ENCODE measurements around the gene CAPN9. TPM values are rescaled to one million over a fixed set of nuclear protein-coding genes. Genes with fewer than 3 reads are reported as not detected.

The CAPN9 gene
- total RNA-seq, 1 donor from 2014 or later, result not detected

- H3K27me3 Mint-ChIP-seq (ENCODE audit: insufficient read depth), result peaks cover 5% of the 10 kb centered on the region
Measured at GRCh38 chr1:230793463-230793745, 46.2 kb downstream of the CAPN9 start.

GRCh38 chr1:230794431-230794830 lies 47.2 kb downstream of the CAPN9 start:
- H3K9me3 Mint-ChIP-seq, result no peaks in the 10 kb centered on the region
- peaks cover 5% of the 10 kb centered on the region for H3K27me3 Mint-ChIP-seq (ENCODE audit: insufficient read depth)
- H3K4me1 Mint-ChIP-seq (ENCODE audit: low read depth), result no peaks in the 10 kb centered on the region
- H3K4me3 Mint-ChIP-seq, result no peak overlapping the region
- intact Hi-C loops (cut with micrococcal nuclease), result no loop called here
- H3K36me3 Mint-ChIP-seq (ENCODE audit: low read depth), result no peaks in the 10 kb centered on the region
- no peak for DNase-seq (ENCODE audit: low spot score)
- H3K27ac Mint-ChIP-seq, result no peak overlapping the region

More at GRCh38 chr1:230793463-230793745, 46.2 kb downstream of the CAPN9 start:
- Mint-ChIP-seq H3K4me3 (no peak overlapping the region), H3K27ac (no peak overlapping the region), H3K9me3 (no peaks in the 10 kb centered on the region), H3K36me3 (ENCODE audit: low read depth) (no peaks in the 10 kb centered on the region), H3K4me1 (ENCODE audit: low read depth) (no peaks in the 10 kb centered on the region)
- intact Hi-C loops (cut with micrococcal nuclease), result no loop called here
- no peak for DNase-seq (ENCODE audit: low spot score)

DNA sequence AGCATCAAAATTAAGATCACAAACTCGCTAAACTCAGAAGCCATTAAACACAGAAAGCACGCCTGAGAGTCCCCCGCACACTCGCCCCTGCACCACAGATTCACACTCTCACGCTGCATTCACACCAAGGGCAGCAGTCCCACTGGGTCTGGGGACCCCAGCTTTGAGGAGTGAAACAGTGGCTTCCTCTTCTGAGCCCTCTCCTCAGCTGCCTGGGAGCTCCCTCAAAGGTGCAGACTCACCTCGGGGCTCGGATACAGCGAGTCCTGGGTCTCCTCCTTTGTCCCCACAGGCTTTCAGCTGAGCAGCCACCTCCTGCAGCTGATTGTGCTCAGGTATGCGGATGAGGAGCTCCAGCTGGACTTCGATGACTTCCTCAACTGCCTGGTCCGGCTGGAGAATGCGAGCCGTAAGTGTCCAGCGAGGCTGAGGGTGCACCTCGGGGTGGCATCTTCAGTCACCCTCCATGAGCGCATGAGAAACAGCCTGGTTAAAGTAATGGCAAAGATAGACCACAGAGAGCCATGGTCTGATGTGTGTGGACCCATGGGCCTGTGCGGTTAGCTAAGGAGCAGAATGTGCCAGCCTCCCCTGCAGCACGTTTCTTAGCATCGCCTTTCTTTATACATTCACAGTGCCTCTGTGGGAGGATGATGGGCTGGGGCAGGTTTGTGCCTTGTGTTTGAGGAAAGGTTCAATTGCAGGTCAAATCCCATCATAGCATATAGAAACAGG lies 47.9 kb downstream of the CAPN9 start:
- Mint-ChIP-seq H3K4me3 (no peak overlapping the region), H3K27me3 (ENCODE audit: insufficient read depth) (peaks cover 5% of the 10 kb centered on the region), H3K9me3 (no peaks in the 10 kb centered on the region), H3K27ac (no peak overlapping the region), H3K4me1 (ENCODE audit: low read depth) (no peaks in the 10 kb centered on the region), H3K36me3 (ENCODE audit: low read depth) (no peaks in the 10 kb centered on the region)
- intact Hi-C loops (cut with micrococcal nuclease), result no loop called here
- DNase-seq (ENCODE audit: low spot score), result no peak

DNA sequence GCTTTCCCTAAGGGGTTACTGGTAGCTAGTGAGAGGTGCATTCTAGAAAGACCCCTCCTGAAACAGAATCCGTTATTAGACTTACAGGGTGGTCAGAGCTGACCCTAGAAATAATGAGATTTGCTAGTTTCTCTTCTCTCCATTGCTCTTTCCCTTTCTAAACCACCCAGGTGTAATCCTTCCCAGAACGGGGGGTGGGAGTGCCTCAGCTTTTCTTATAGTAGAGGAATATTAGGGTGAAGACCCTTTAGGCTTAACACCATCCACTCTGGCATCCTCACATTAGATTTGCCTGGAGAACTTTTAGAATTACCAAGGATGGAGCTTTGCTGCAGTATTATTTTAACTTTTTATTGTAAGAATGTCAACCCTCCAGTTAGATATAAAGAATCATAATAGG lies 49.4 kb downstream of the CAPN9 start:
- Mint-ChIP-seq H3K36me3 (ENCODE audit: low read depth) (no peaks in the 10 kb centered on the region), H3K4me1 (ENCODE audit: low read depth) (no peaks in the 10 kb centered on the region), H3K9me3 (no peaks in the 10 kb centered on the region), H3K4me3 (no peak overlapping the region), H3K27me3 (ENCODE audit: insufficient read depth) (peaks cover 1% of the 10 kb centered on the region), H3K27ac (no peak overlapping the region)
- no peak for DNase-seq (ENCODE audit: low spot score)
- intact Hi-C loops (cut with micrococcal nuclease), result no loop called here

- H3K4me1 Mint-ChIP-seq (ENCODE audit: low read depth), result no peaks in the 10 kb centered on the region
- no peak overlapping the region for H3K27ac Mint-ChIP-seq
- H3K4me3 Mint-ChIP-seq, result no peak overlapping the region
- H3K27me3 Mint-ChIP-seq (ENCODE audit: insufficient read depth), result peaks cover 1% of the 10 kb centered on the region
- no peak for DNase-seq (ENCODE audit: low spot score)
- H3K9me3 Mint-ChIP-seq, result no peaks in the 10 kb centered on the region
- intact Hi-C loops (cut with micrococcal nuclease), result no loop called here
- no peaks in the 10 kb centered on the region for H3K36me3 Mint-ChIP-seq (ENCODE audit: low read depth)
Measured at GRCh38 chr1:230797376-230797920, 50.3 kb downstream of the CAPN9 start.

GRCh38 chr1:230797942-230798365 lies 50.8 kb downstream of the CAPN9 start:
- Mint-ChIP-seq H3K9me3 (no peaks in the 10 kb centered on the region), H3K4me1 (ENCODE audit: low read depth) (no peaks in the 10 kb centered on the region), H3K27ac (no peak overlapping the region), H3K4me3 (no peak overlapping the region), H3K27me3 (ENCODE audit: insufficient read depth) (peaks cover 1% of the 10 kb centered on the region), H3K36me3 (ENCODE audit: low read depth) (no peaks in the 10 kb centered on the region)
- intact Hi-C loops (cut with micrococcal nuclease), result loop anchor here (1.0 kb wide), 1 partner anchor 413 kb away; no protein-coding TSS in a partner anchor
- no peak for DNase-seq (ENCODE audit: low spot score)

DNA sequence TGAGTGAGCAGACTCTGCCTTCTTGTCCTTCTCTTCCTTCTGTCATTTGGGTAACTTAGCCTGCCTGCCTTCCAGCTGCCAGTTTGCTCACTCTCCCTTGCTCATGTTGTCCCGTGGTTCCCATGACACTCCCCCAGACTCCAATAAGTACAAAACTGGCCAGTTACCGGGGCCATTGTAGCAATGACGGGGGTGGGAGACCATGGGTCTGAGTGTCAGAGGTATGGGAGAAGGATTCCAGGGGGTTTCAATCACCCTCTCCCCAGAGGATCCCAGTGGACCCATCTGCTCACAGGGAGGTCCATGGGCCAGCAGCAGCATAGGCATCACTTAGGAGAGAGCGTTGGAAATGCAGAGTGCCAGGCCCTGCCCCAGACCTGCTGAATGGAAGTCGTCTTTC lies 51.3 kb downstream of the CAPN9 start:
- Mint-ChIP-seq H3K4me1 (ENCODE audit: low read depth) (no peaks in the 10 kb centered on the region), H3K27ac (no peak overlapping the region), H3K27me3 (ENCODE audit: insufficient read depth) (peaks cover under 1% of the 10 kb centered on the region), H3K36me3 (ENCODE audit: low read depth) (no peaks in the 10 kb centered on the region), H3K4me3 (no peak overlapping the region), H3K9me3 (no peaks in the 10 kb centered on the region)
- intact Hi-C loops (cut with micrococcal nuclease), result loop anchor here (1.0 kb wide), 1 partner anchor 413 kb away; no protein-coding TSS in a partner anchor
- no peak for DNase-seq (ENCODE audit: low spot score)

- DNase-seq (ENCODE audit: low spot score), result no peak
- no peak overlapping the region for H3K4me3 Mint-ChIP-seq
- H3K36me3 Mint-ChIP-seq (ENCODE audit: low read depth), result no peaks in the 10 kb centered on the region
- intact Hi-C loops (cut with micrococcal nuclease), result no loop called here
- H3K9me3 Mint-ChIP-seq, result no peaks in the 10 kb centered on the region
- no peaks in the 10 kb centered on the region for H3K4me1 Mint-ChIP-seq (ENCODE audit: low read depth)
- no peaks in the 10 kb centered on the region for H3K27me3 Mint-ChIP-seq (ENCODE audit: insufficient read depth)
- no peak overlapping the region for H3K27ac Mint-ChIP-seq
Measured at GRCh38 chr1:230800891-230801840, 54.0 kb downstream of the CAPN9 start.

DNA sequence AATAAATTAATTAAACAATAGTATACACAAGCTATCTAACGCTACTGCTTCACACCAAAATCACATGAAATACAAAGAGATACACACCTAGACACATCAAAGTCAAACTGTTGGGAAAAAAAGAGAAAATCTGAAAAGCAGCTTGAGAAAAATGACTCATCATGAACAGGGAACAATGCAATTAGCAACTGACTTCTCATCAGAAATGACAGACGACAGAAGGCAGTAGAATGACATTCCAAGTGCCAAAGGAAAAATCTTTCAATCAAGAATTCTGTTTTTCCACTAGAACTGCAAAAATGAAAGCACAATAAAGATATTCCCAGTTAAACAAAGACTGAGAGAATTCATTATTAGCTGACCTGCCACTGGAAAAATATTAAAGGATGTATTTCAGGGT lies 57.2 kb downstream of the CAPN9 start:
- DNase-seq (ENCODE audit: low spot score), result no peak
- Mint-ChIP-seq H3K36me3 (ENCODE audit: low read depth) (peaks cover 2% of the 10 kb centered on the region), H3K27me3 (ENCODE audit: insufficient read depth) (peaks cover 2% of the 10 kb centered on the region), H3K4me3 (no peak overlapping the region), H3K9me3 (no peaks in the 10 kb centered on the region), H3K27ac (no peak overlapping the region), H3K4me1 (ENCODE audit: low read depth) (no peaks in the 10 kb centered on the region)
- intact Hi-C loops (cut with micrococcal nuclease), result no loop called here

DNA sequence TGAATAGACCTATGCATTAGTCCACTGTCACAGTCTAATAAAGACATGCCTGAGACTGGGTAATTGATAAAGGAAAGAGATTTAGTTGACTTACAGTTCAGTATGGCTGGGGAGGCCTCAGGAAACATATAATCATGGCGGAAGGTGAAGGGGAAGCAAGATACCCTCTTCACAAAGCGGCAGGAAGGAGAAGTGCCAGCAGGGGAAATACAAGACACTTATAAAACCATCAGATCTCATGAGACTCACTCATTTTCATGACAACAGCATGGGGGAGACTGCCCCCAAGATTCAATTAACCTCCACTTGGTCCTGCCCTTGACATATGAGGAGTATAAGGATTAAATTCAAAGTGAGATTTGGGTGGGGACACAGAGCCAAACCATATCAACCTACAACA lies 59.4 kb downstream of the CAPN9 start:
- H3K27ac Mint-ChIP-seq, result no peak overlapping the region
- peaks cover 2% of the 10 kb centered on the region for H3K27me3 Mint-ChIP-seq (ENCODE audit: insufficient read depth)
- H3K4me1 Mint-ChIP-seq (ENCODE audit: low read depth), result no peaks in the 10 kb centered on the region
- intact Hi-C loops (cut with micrococcal nuclease), result no loop called here
- peaks cover 2% of the 10 kb centered on the region for H3K36me3 Mint-ChIP-seq (ENCODE audit: low read depth)
- DNase-seq (ENCODE audit: low spot score), result no peak
- H3K9me3 Mint-ChIP-seq, result no peaks in the 10 kb centered on the region
- no peak overlapping the region for H3K4me3 Mint-ChIP-seq

GRCh38 chr1:230807029-230807428 lies 59.8 kb downstream of the CAPN9 start:
- no peak for DNase-seq (ENCODE audit: low spot score)
- H3K27ac Mint-ChIP-seq, result no peak overlapping the region

GRCh38 chr1:230807561-230808280 lies 60.5 kb downstream of the CAPN9 start:
- DNase-seq (ENCODE audit: low spot score), result no peak
- peaks cover 2% of the 10 kb centered on the region for H3K36me3 Mint-ChIP-seq (ENCODE audit: low read depth)

More at GRCh38 chr1:230807029-230807428, 59.8 kb downstream of the CAPN9 start:
- Mint-ChIP-seq H3K4me1 (ENCODE audit: low read depth) (no peaks in the 10 kb centered on the region), H3K4me3 (no peak overlapping the region), H3K9me3 (no peaks in the 10 kb centered on the region), H3K36me3 (ENCODE audit: low read depth) (peaks cover 2% of the 10 kb centered on the region), H3K27me3 (ENCODE audit: insufficient read depth) (peaks cover 2% of the 10 kb centered on the region)
- intact Hi-C loops (cut with micrococcal nuclease), result no loop called here

More at GRCh38 chr1:230807561-230808280, 60.5 kb downstream of the CAPN9 start:
- H3K27me3 Mint-ChIP-seq (ENCODE audit: insufficient read depth), result peaks cover 2% of the 10 kb centered on the region
- intact Hi-C loops (cut with micrococcal nuclease), result no loop called here
- H3K4me3 Mint-ChIP-seq, result no peak overlapping the region
- H3K9me3 Mint-ChIP-seq, result peaks cover 5% of the 10 kb centered on the region
- H3K27ac Mint-ChIP-seq, result no peak overlapping the region
- no peaks in the 10 kb centered on the region for H3K4me1 Mint-ChIP-seq (ENCODE audit: low read depth)
